RWPE1 (cell line): Measurements from ENCODE around the gene MARVELD1.

ENCODE experiments used
- CTCF ChIA-PET: fragments of 350-600 bp; sonication (Branson Sonifier 250); formaldehyde crosslinking; extraction: SDS; loops from one replicate; lab custom pipeline; 2021; lab: Yijun Ruan, JAX
- POLR2A ChIA-PET: fragments of 400-600 bp; formaldehyde crosslinking; extraction: SDS; loops from one replicate; lab custom pipeline; 2020; ENCODE audit warnings: antibody characterized with exemption; ENCODE audit not compliant: low non-redundant PET; lab: Yijun Ruan, JAX
- DNase-seq: peaks from one replicate; pipeline ENCODE4 v3.0.0; 2012; ENCODE audit warnings: low spot score
- H3K27ac ChIP-seq: fragments of 450-650 bp; 2 replicates; pipeline ENCODE4 v1.5.1; 2017
- TF ChIP-seq, protein P1 (sequence below): fragments of 450-650 bp; conservative IDR thresholded peaks from 2 replicates; pipeline ENCODE4 v1.5.1; 2017; ENCODE audit warnings: low read depth, mild to moderate bottlenecking

The MARVELD1 gene

DNA sequence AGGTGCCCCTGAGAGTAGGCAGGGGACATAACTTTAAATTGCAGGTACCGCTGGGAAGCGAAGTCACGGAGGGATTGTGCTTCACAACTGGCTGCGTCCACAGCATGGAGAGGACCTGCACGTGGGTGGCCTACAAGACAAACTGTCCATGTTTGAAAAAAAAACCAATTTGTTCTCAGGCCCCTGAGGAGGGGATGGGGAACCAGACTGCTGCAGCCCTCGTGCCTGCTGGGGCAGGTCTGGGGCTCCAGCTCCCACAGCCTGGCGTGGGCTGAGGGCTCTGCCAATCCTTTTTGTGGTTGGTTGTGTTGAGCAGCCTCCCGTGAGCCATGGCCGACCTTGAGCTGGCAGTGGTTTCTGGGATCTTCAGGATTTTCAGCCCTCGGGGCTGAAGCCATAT is 48.5 kb downstream of the MARVELD1 start:
- no peak overlapping the region for H3K27ac ChIP-seq
- CTCF ChIA-PET = interaction anchor here (3.6 kb wide), 1 partner anchor 107 kb away, joined by 14 read pairs; no protein-coding TSS in a partner anchor
- no peak for DNase-seq
- POLR2A ChIA-PET = no interaction called here
- TF ChIP-seq, protein P1, sequence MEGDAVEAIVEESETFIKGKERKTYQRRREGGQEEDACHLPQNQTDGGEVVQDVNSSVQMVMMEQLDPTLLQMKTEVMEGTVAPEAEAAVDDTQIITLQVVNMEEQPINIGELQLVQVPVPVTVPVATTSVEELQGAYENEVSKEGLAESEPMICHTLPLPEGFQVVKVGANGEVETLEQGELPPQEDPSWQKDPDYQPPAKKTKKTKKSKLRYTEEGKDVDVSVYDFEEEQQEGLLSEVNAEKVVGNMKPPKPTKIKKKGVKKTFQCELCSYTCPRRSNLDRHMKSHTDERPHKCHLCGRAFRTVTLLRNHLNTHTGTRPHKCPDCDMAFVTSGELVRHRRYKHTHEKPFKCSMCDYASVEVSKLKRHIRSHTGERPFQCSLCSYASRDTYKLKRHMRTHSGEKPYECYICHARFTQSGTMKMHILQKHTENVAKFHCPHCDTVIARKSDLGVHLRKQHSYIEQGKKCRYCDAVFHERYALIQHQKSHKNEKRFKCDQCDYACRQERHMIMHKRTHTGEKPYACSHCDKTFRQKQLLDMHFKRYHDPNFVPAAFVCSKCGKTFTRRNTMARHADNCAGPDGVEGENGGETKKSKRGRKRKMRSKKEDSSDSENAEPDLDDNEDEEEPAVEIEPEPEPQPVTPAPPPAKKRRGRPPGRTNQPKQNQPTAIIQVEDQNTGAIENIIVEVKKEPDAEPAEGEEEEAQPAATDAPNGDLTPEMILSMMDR = no peak

DNA sequence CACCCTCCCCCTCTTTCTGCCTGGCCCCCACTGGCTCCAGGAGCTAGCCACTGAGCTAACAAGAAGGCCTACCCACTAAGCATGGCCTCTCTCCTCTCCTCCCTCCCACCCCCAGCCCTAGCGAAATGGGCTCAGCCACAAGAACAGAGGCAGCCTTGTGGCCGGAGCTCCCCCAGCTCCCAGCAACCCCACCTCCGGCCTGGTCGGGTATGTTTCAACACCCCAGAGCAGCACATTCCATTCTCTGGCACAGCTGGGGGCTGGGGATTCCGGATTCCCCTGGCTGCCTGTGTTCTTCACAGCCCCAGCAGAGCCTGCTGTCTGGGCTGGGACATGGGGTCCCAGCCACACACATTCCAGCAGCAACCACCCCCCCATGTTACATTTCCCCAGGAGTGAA is 49.3 kb downstream of the MARVELD1 start:
- ChIA-PET POLR2A (no interaction called here), CTCF (interaction anchor here (0.6 to 3.6 kb wide), 2 partner anchors 19 to 107 kb away, joined by 4 to 14 read pairs; no protein-coding TSS in a partner anchor)
- H3K27ac ChIP-seq = no peak overlapping the region
- DNase-seq = no peak
- TF ChIP-seq, protein P1 = no peak

DNA sequence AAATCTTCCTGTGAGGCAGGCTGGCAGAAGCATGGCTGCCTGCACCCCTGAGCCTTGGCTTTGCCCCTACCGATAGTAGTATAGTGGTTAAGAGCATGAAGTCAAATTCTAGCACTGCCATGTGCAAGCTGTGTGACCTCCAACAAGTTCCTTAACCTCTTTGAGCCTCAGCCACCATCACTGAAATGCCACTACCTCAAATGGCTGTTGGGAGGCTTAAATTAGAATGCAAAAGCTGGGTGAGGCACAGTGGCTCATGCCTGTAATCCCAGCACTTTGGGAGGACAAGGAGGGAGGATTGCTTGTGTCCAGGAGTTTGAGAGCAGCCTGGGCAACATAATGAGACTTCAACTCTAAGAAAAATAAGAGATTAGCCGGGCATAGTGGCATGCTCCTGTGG is 49.9 kb downstream of the MARVELD1 start:
- ChIA-PET POLR2A (interaction anchor here (0.6 kb wide), 1 partner anchor 25 kb away, joined by 3 read pairs; no protein-coding TSS in a partner anchor), CTCF (interaction anchor here (0.6 to 1.1 kb wide), 3 partner anchors 18 to 282 kb away, joined by 3 to 8 read pairs (median 4); no protein-coding TSS in a partner anchor)
- TF ChIP-seq, protein P1 = no peak
- no peak overlapping the region for H3K27ac ChIP-seq
- no peak for DNase-seq

DNA sequence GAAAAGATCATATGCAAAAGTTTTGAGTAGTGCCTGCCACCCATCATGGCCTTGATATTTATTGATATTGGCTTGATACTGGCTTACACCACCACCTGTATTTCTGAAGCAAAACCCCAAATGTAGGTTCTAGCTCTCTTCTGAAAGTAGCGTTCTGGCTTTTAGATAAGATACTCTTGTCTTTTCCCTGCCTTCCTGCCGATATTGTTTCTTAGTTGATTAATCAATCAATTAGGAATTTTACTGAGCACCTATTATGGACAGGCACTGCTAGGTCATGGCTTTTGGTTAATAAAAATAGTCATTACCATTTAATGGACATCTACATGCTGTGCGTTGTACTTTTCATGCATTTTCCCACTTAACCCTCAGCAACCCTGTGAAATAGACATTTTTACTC is 50.4 kb downstream of the MARVELD1 start:
- TF ChIP-seq, protein P1 = no peak
- no peak for DNase-seq
- ChIA-PET CTCF (interaction anchor here (0.6 to 1.4 kb wide), 5 partner anchors 20 to 413 kb away, joined by 3 to 8 read pairs (median 3); no protein-coding TSS in a partner anchor), POLR2A (interaction anchor here (0.6 kb wide), 1 partner anchor 26 kb away, joined by 3 read pairs; no protein-coding TSS in a partner anchor)
- H3K27ac ChIP-seq = no peak overlapping the region

DNA sequence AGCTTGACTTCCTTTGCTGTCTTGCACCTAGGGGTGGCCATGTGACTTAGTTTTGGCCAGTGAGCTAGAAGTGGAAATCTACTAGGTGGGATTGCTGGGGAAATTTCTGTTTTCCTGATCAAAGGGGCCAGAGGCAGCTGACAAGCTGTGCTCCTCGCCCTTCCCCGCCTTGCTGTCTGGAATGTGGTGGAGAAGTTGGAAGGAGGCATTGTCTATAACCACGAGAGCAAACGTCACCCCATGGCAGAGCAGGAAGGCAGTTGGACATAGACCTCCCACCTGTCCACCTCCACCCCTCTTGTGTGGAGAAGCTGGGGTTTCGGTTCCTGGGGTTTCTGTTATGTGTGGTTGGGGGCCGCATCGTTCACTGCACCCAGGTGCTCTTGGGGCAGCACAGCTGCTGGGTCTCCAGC is 51.0 kb downstream of the MARVELD1 start:
- ChIA-PET CTCF (interaction anchor here (0.6 to 1.4 kb wide), 4 partner anchors 26 to 413 kb away, joined by 3 to 4 read pairs (median 4); no protein-coding TSS in a partner anchor), POLR2A (no interaction called here)
- no peak overlapping the region for H3K27ac ChIP-seq
- TF ChIP-seq, protein P1 = no peak
- DNase-seq = no peak

DNA sequence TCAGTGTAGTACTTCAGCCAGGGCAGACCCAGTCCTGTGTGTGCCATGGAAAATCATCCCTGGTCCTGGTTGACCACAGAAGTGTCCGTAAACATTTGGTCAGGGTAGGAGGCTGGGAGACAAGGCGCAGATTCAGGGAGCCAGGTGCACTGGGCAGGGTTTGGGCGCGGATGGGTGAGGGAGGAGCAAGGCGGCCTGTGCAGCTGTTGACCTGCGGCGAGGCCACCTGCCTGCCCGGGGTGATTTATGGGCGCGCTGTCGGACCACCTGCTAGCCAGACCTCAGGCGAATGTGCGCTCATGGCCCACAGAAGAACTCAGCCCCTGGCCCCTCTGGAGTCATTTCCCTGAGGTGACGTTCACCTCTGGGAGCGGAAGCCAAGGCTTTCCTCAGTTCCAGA is 51.7 kb downstream of the MARVELD1 start:
- CTCF ChIA-PET = interaction anchor here (1.4 kb wide), 1 partner anchor 104 kb away, joined by 4 read pairs; no protein-coding TSS in a partner anchor
- DNase-seq = no peak
- TF ChIP-seq, protein P1 = no peak
- no peak overlapping the region for H3K27ac ChIP-seq
- POLR2A ChIA-PET = no interaction called here
